DOHH2 (cell line): ENCODE measurements around the gene PREPL.

Experiments
- H3F3A ChIP-seq: fragments of 200-600 bp; sonication (generic), shearing (Covaris generic); 2 replicates; pipeline ENCODE4 v1.6.0; 2016; ENCODE audit warnings: antibody characterized with exemption, mild to moderate bottlenecking; ENCODE audit not compliant: control insufficient read depth, insufficient read depth
- H3K27ac ChIP-seq: fragments of 200-600 bp; sonication (generic); 2 replicates; pipeline ENCODE4 v1.5.1; 2014; ENCODE audit warnings: low read depth, mild to moderate bottlenecking, low read length, moderate library complexity
- H3K27me3 ChIP-seq: fragments of 200-600 bp; sonication (generic); 2 replicates; pipeline ENCODE4 v1.6.1; 2014; ENCODE audit warnings: mild to moderate bottlenecking, low read length, mixed read lengths; ENCODE audit not compliant: control insufficient read depth
- H3K36me3 ChIP-seq: fragments of 200-600 bp; sonication (generic); 2 replicates; pipeline ENCODE4 v1.6.1; 2014; ENCODE audit warnings: mild to moderate bottlenecking, low read length, moderate library complexity, mixed read lengths; ENCODE audit not compliant: control insufficient read depth
- H3K4me1 ChIP-seq: fragments of 200-600 bp; sonication (generic); 2 replicates; pipeline ENCODE4 v1.6.1; 2014; ENCODE audit warnings: mild to moderate bottlenecking, low read length, mixed read lengths; ENCODE audit not compliant: control insufficient read depth
- H3K4me2 ChIP-seq: fragments of 200-600 bp; sonication (generic); 2 replicates; pipeline ENCODE4 v1.6.0; 2014; ENCODE audit warnings: mild to moderate bottlenecking, low read length, moderate library complexity
- H3K4me3 ChIP-seq: fragments of 200-600 bp; sonication (generic); 2 replicates; pipeline ENCODE4 v1.5.1; 2014; ENCODE audit warnings: mild to moderate bottlenecking, low read length, mixed read lengths
- H3K79me2 ChIP-seq: fragments of 200-600 bp; sonication (generic); 2 replicates; pipeline ENCODE4 v1.6.1; 2014; ENCODE audit warnings: mild to moderate bottlenecking, low read length, mixed read lengths; ENCODE audit not compliant: control insufficient read depth
- H3K9me2 ChIP-seq: fragments of 200-600 bp; sonication (generic); replicated peaks from 2 replicates; pipeline ENCODE4 v1.6.1; 2014; ENCODE audit warnings: mild to moderate bottlenecking, low read length, mixed read lengths; ENCODE audit not compliant: control insufficient read depth
- H3K9me3 ChIP-seq: fragments of 200-600 bp; sonication (generic); 2 replicates; pipeline ENCODE4 v1.6.1; 2014; ENCODE audit warnings: antibody characterized with exemption, low read length, mixed read lengths; ENCODE audit not compliant: control insufficient read depth, insufficient read depth
- H4K20me1 ChIP-seq: fragments of 200-600 bp; sonication (generic); 2 replicates; pipeline ENCODE4 v1.6.0; 2014; ENCODE audit warnings: low read depth, mild to moderate bottlenecking, antibody characterized with exemption, low read length, moderate library complexity; ENCODE audit not compliant: control insufficient read depth, insufficient read depth
- CTCF ChIP-seq: fragments of 200-600 bp; sonication (generic); IDR thresholded peaks from one replicate; pipeline ENCODE4 v1.5.1; 2014; ENCODE audit warnings: antibody characterized with exemption, mild to moderate bottlenecking, low read depth, low read length; ENCODE audit not compliant: poor library complexity, severe bottlenecking
- EZH2phosphoT487 ChIP-seq: fragments of 200-600 bp; sonication (generic); IDR thresholded peaks from 2 replicates; pipeline ENCODE4 v1.6.1; 2017; ENCODE audit warnings: borderline replicate concordance, mild to moderate bottlenecking, antibody characterized with exemption, low read length, moderate library complexity, mixed read lengths

The PREPL gene

DNA sequence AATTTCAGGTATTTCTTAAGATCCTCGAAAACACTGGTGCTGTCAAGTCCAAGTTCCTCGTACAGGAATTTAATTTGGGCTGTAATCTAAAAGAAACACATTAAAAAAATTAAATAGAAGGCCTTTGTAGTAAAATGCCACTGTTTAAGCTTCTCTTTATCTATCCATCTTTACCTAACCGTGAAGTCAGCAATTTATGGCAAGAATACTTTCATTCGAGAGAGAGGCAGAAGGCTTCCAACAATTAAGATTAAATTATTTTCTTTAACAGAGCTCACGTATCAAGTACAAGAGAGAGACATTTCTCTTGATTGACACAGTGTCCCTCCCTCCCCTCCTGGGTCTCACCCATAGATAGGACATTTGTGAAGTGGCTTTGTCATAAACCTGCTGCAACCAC lies 39.9 kb downstream of the PREPL start:
- TF ChIP-seq EZH2phosphoT487 (no peak), CTCF (no peak)
- H3K79me2 ChIP-seq, result no peaks in the 10 kb centered on the region
- no peaks in the 10 kb centered on the region for H3K27me3 ChIP-seq
- no peaks in the 10 kb centered on the region for H3K9me3 ChIP-seq
- H3K4me2 ChIP-seq, result no peak overlapping the region
- no peak overlapping the region for H3K27ac ChIP-seq
- H3K9me2 ChIP-seq, result no peaks in the 10 kb centered on the region
- no peak overlapping the region for H3K4me3 ChIP-seq
- H3F3A ChIP-seq, result no peaks in the 10 kb centered on the region
- peaks cover 48% of the 10 kb centered on the region for H3K36me3 ChIP-seq
- H3K4me1 ChIP-seq, result no peaks in the 10 kb centered on the region
- H4K20me1 ChIP-seq, result no peaks in the 10 kb centered on the region

DNA sequence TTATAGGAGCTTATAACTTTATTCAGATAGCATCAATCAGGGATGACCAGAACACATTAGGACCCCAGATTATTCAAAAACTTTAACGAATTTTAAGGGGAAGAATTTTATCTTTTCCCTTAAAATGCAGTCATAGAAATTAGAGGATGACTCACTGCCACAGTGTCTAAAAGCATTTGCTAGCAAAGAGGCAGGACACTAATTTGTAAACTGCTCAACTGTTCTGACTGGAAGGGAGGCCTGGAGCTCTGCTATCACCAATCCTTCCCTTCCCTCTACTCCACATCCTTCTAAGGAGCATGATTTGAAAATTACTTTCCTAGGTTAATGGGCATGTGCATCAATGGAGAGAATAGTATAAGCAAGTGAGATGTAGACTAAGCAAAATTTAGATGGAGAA lies 40.5 kb downstream of the PREPL start:
- Histone ChIP-seq H3K9me3 (no peaks in the 10 kb centered on the region), H3K4me1 (no peaks in the 10 kb centered on the region), H3K36me3 (peaks cover 50% of the 10 kb centered on the region), H4K20me1 (no peaks in the 10 kb centered on the region), H3K4me2 (no peak overlapping the region), H3K4me3 (no peak overlapping the region), H3K27me3 (no peaks in the 10 kb centered on the region), H3K79me2 (no peaks in the 10 kb centered on the region), H3F3A (no peaks in the 10 kb centered on the region), H3K27ac (no peak overlapping the region), H3K9me2 (no peaks in the 10 kb centered on the region)
- TF ChIP-seq EZH2phosphoT487, result no peak
- no peak for TF ChIP-seq CTCF

GRCh38 chr2:44315945-44316344 lies 45.3 kb downstream of the PREPL start:
- Histone ChIP-seq H3K27me3 (no peaks in the 10 kb centered on the region), H4K20me1 (no peaks in the 10 kb centered on the region), H3K4me1 (no peaks in the 10 kb centered on the region), H3K36me3 (peaks cover 25% of the 10 kb centered on the region), H3F3A (no peaks in the 10 kb centered on the region), H3K9me2 (no peaks in the 10 kb centered on the region), H3K79me2 (no peaks in the 10 kb centered on the region), H3K4me3 (no peak overlapping the region), H3K9me3 (peaks cover 7% of the 10 kb centered on the region), H3K4me2 (no peak overlapping the region), H3K27ac (no peak overlapping the region)
- TF ChIP-seq EZH2phosphoT487 (no peak), CTCF (no peak)

DNA sequence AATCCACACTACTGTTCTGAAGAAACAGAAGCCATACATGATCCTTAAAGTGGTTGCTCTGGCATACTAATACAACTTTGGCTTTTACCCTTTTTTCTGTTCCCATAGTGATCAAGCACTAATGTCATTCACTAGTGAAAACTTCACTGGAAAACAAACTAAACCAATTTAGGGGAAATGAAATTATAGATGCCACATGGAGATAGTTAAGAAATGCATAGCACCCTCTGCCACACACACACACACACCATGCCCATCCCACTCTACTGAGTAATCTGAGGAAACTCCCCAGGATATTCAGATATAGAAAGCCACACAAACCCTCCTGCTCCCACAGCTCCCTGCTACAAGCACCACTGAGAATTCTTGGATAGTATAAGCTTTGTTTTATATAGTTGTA lies 46.9 kb downstream of the PREPL start:
- Histone ChIP-seq H3F3A (no peaks in the 10 kb centered on the region), H3K4me3 (no peak overlapping the region), H4K20me1 (no peaks in the 10 kb centered on the region), H3K79me2 (no peaks in the 10 kb centered on the region), H3K9me2 (no peaks in the 10 kb centered on the region), H3K9me3 (peaks cover 18% of the 10 kb centered on the region), H3K27me3 (no peaks in the 10 kb centered on the region), H3K27ac (no peak overlapping the region), H3K36me3 (peaks cover 17% of the 10 kb centered on the region), H3K4me2 (no peak overlapping the region), H3K4me1 (no peaks in the 10 kb centered on the region)
- TF ChIP-seq CTCF, result no peak
- no peak for TF ChIP-seq EZH2phosphoT487
